Stimulated activated CD4-positive, alpha-beta T cell treated with anti-CD3 and anti-CD28 coated beads, Interleukin-4, amount 100 ng/mL, for 24 hours (primary cell): ENCODE measurements around the gene SERINC3.
"Not testable (repeated sequence)": the region's sequence is repeated elsewhere in the genome, so short reads cannot be mapped to it uniquely, and the experiment has no call there.

Experiments
- DNase-seq: peaks from one replicate; pipeline ENCODE4 v3.0.0-alpha.2; 2020

The SERINC3 gene

DNA sequence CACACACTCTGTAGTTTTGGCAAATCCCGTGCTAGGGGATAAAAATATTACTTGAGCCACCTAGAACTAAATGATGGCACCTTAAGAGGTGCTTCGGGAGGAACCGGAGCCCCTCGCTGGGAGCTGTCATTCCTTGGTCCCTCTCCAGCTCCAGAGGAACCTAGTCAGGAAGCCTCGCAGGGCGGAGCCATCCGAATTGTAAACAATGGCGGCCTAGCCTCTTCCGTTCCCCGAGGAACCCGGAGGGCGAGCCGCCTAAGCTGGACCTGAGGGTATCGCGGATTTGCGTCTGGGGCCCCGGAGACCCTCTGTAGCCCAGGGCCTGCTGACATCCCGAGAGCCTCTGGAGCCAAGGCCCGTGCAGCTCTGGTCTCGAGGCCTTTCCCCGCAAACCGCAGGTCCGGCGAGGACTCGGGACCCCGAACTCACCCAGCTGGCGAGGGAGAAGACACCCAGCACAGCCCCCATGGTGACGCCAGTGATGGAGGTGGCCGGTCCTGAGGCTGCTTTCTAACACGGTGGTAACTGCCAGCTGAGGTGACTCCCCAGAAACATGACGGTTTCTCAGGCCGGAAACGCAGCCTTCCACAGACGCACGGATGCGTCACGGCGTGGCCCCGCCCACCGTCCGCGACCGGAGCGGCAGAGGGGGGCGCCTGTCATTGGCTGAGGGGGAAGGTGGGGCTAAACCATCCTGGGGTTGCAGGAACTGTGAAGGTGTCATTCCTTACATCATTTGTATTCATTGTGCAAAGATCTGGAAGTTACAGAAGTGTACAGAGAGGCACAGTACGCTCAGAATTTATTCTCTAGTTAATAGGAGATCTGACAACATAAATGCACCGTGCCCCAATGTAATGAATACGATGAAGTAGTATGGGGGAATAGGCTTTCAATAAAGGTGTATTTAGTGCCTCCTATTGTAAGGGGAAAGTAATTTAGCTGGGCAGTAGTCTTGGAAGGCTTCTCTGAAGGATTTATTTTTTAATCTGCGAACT, at the start of gene SERINC3:
TSS of gene SERINC3 (minus strand) at position 587 of the 998 bp plus-strand sequence. CDS start at position 468, 119 bp downstream.
- peak; percentile 96 for DNase-seq

DNA sequence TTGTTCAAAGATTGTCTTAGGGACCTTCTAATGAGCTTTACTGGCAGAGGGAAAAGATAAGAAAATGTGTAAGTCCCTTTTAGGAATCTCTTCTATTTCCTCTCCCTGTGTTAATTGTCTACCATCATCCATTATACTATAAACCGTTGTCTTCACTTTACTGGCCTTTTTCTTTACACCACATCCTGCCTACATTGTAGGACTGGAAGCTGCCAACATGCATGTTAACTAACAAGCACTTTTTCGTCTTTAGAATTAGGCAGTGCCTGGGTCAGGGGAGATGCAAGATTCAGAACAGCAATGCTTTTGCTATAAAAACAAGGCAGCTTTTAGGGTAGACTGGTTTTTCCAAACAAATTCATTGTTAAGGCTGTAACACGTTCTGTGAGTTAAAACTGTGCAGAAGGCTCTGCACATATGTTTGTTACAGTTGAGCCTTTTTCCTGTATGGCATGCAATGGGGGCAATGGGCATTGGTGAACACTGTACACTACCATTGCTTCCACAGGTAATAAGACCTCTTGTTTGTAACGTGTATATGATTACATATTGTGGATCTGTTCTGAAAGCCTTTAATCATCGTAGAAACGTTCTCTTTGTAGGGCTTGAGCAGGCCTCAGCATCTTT, 49.6 kb upstream of the SERINC3 start:
- no peak for DNase-seq

DNA sequence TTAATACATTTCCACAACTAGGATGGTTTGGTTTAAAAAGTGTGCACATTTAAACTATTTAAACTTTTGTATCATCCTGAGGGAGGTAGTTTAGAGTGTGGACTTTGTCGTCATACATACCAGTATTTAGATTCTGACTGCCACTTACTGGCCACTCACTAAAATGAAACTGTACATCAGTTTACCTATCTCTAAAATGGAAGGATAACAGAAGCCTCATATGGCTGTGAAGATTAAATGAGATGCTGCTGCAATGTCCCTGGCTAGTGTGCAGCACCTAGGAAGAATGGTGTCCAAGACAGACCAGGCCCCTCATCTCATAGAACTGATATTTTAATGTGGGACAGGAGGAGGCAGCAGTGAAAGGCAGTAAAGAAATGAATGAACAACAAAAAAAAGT, 48.5 kb upstream of the SERINC3 start:
- DNase-seq, result no peak

DNA sequence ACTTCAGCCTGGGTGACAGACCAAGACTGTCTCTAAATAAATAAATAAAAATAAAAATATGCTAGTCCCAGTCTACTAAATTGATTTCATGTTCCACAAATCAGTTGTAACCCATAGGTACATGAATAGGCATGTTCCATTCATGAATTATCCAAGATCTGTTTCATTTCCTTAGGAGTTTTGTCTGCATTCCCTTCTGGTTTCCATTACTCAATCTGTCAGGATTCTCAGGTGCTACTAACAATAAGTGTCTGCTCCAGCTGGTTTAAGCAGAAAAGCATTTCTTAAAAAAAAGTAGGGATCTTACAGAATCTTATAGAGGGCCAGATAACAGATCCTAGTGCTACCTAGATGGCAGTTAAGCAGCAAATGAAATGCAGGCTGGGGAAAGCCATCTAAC, 44.9 kb upstream of the SERINC3 start:
- no peak for DNase-seq

DNA sequence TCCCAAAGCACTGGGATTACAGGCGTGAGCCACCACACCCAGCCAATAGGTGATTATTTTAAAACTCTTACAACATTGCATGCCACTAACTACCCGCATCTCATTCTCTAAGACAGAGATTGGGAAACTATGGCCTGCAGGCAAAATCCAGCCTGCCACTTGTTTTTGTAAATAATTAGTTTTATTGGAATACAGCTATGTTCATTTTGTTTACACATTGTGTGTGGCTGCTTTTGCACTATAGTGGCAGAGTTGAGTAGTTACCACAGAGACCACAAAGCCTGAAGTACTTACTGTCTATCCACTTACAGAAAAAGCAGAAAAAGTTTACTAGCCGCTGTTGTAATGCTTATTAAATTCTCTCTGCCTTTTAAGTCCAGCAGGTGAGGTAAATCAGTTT, 44.1 kb upstream of the SERINC3 start:
- DNase-seq, result no peak

DNA sequence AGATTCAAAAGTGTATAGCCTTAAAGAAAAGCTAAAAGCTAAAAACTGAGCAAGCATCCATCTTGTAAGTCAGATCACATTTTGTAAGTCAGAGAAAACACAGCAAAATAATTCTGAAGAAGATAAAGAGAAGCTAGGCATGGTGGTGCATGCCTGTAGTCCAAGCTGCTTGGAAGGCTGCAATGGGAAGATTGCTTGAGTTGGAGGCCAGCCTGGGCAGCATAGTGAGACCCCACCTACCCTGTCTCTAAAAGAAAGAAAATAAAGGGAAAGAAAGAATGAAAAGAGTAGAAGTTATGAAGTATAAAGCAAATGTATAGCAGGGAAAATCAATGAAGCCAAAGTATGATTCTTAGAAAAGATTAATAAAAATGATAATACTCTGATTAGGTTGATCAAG, 40.0 kb upstream of the SERINC3 start:
- DNase-seq, result no peak

DNA sequence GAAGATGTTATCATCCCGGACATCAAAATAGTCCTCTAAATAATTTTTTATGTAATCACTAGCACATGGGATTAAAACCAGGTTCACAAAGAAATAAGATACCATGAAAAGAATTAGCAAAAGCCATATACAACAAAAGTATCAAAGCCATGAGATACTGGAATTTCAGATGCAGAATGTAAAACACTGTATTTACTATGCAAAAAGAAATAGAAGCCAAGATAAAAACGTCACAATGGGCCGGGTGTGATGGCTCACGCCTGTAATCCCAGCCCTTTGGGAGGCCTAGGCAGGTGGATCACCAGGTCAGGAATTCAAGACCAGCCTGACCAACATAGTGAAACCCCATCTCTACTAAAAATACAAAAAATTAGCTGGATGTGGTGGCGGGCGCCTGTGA, 38.9 kb upstream of the SERINC3 start:
- not testable (repeated sequence) for DNase-seq

DNA sequence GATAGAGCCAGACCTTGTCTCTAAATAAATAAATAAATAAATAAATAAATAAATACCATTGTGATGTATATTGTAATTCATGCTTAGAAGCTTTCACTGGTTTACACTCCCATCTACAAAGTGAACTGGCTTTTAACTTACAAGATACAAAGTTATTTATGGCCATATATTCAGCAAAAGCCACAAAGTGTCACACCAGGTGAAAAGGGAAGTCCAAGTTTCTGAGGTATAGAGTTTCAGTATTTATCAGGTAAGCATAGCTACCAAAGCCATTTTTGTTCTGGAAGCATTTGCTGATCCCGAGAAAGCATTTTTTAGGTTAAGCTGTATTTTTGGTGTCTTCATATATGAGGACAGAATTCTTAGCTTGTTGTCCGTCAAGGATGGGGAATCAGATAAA, 38.4 kb upstream of the SERINC3 start:
- DNase-seq, result no peak

DNA sequence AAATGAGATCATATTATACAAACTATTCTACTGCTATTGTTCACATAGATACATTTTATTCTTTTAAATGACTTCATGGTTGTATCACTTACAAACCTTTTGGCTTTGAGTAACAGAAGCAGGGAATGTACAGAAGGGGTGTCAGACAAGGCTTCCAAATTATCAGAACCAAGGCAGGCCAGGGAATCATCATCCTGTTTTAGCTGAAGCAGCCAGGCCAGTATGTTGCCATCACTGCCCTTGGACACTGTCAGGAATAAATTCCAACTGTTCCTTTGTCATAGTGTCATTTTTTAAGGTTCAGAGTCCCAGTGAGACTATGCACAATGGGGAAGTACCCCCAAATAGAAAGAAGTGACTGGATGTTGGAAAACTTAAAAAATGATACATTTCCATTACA, 37.4 kb upstream of the SERINC3 start:
- DNase-seq, result no peak

DNA sequence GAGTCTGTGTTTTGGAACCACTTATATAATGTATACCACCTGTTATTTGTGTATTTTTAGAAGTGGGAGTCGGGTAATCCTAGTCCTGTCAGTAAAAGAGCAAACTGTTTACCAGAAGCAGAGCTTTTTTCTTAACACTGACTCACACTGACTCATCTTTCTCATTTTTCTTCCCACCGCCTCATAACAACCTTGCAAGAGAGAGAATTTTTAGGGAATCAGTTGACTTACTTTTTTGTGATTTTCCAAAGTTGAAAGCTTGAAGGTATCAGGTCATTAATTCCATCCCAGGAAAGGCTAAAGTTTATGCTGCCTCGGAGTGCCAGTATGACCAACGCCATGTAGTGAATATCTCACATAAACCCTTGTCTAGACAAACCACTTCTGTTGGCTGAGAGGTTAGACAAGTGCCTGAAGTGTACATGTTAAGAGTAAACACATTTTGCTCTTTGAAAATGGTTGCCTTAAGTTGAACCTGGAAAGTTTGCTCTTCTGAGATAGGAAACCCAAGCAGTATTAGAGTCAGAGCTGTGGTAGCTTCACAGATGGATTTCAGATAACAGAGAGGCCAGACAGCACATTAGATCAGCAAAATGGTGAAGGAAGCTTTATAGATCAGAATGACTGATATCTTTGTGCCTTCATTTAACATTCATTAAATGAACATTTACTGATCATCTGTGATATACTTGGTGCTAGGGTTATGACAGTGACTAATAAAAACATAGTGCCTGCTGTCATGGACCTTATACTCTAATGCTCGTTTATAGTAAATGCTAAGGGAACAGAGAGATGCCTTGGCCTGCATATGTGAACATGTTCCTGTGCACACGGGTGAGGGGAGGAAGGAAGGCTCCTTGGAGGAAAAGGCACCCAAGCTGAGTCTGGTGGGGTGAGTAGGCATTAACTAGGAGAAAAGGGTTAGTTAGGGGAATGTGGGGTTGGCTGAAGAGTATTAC, 31.4 kb upstream of the SERINC3 start:
- no peak for DNase-seq

DNA sequence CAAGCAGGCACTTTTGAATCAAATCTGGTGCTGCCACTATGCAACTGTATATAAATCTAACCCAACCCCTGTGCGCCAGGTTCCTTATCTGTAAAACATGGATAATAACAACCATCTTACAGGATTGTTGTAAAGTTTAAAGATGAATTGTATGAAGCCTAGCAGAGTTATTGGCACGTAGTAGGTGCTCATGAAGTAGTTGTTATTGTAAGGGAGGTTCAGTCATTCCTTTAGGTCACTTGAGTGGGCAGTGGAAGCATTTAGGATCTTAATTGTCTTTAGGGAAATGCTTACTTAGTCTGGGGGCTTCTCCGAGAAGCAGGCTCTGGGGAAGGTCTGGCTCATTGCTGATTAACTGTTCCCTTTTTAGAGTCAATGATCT, 30.7 kb upstream of the SERINC3 start:
- no peak for DNase-seq

DNA sequence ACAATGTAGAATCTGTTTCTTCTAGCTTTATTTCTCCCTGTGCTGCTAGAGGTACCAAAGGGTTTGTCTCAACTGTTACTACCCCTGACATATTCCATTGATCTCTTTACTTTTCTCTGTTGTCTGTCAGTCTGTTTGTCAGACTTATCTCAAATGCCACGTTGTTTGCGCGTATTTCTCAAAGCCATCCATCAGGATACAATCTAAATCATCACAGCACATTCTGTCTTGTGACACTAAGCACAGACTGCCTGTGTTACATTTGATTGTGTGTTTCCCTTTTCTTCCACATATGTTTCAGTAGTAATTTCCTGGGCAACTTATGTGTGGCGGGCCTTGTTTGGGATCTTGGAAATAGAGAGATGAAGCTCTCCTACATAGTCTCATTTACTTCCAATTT, 30.2 kb upstream of the SERINC3 start:
- no peak for DNase-seq

DNA sequence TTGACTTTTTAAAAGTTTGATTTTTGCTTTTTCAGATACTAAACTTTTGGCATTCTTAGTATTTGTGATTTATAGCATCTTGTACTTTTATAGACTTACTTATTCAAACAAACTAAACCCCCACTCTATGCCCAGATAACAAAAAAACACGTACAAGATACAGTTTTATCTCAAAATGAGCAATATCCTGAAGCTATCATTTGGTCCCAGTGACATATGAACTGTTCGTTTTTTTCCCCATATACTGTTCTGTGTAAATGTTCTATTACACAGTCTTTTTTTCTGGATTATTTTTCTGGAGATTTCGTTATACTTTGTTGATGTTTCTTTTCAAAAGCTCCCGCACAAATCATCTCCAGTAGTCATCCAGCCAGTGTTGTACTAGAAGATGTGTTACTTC, 27.3 kb upstream of the SERINC3 start:
- no peak for DNase-seq

DNA sequence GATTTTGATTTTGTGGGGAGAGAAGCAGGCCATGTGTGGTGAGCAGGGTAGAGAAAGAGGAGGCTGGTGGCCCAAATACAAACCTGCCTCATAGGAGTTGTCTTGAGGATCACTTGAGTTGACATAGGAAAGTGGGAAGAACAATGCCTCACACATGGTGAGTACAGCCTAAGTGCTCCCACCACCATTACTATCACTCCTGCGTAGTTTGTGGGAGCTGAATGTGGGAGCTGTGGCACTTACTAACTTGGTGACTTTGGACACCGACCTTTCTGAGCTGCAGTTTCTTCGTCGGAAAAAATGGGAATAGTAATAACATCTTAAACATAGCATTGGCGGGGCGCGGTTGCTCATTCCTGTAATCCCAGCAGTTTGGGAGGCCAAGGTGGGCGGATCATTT, 25.5 kb upstream of the SERINC3 start:
- DNase-seq, result no peak

DNA sequence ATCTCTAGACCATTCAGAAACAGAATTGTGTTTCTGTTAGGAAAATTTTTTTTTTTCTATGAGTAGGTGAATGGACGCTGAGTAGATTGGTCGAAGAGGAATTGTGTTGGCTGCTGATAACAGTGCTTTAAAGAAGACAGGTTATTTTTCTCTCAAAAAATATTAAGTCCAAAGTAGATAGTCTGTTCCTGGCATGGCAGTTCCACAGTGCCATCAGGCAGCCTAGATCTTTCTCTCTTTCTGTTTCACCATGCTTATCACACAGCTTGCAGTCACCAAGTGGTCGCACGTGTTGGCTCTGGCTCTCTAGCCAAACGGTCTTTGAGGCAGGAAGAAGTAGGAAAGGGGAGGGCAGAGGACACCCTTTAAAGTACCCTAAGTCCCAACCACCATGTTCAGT, 22.4 kb upstream of the SERINC3 start:
- no peak for DNase-seq

DNA sequence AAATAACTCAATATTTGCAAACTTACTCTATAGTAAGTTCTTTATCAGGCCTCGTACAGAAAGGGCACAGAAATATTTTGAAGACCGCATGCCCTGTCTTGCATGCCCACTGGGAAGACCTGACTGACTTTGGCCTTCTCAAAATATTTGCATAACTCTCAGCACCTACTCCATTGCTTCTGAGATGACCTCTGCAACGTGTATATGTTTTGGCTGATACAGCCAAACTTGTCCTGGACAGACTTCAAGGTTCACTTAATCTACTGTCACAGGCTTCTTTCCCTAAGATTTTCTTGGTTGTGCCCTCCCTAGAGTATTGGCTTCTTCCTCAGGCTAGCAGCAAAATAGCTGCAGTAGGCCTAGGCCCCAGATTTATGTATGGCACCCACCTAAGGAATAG, 21.5 kb upstream of the SERINC3 start:
- no peak for DNase-seq

DNA sequence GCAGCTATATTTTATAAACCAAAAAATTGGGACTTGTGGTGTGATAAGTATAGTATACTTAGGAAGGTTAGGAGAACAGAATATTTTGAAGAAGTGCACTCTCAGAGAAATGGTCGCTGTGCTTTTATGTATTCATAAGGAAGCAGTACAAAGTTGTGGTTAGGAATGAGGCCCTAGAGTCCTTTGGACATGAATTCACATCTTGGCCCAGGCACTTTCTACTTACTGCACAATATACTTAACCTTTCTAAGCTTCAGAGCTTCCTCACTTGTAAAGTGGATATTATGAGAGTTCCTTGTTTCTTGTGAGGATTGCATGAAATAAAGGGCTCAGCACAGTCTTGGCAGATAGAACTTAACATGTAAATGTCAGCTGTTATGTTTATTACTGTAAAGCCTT, 21.0 kb upstream of the SERINC3 start:
- no peak for DNase-seq

DNA sequence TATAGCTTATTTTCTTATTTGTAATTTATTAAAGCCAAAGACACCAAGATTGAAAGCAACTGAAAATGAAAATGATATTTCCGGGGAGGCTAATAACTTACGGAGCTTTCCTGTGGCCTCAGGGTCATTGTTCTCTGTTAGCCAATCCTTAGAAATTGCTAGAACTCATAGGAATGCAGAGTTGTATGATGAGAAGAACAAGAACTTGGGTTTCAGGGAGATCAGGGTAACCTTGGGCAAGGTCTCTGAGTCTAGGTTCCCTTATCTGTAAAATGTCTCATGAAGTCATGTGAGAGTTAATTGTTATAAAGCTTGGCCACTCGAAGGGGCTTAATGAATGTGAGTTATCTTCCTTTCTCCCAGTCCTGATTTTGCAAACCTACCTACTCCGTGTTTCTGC, 20.1 kb upstream of the SERINC3 start:
- DNase-seq, result no peak

DNA sequence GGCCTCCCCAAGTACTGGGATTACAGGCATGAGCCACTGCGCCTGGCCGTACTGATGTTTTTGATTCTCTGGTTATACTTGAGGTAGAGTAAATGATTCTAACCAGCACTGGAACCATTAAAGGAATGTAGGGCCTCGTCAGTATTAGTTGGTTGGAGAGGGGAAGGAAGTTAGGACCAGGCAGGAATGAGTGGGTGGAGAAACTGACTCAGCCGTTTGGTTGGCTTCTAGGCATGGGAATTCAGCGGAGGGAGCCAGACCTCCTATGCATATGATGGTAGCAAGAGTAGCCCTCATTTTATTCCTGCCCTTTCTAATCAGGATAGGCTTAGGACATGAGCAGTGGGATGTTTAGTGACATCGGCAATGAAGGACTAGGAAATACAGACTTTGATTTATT, 19.0 kb upstream of the SERINC3 start:
- no peak for DNase-seq

DNA sequence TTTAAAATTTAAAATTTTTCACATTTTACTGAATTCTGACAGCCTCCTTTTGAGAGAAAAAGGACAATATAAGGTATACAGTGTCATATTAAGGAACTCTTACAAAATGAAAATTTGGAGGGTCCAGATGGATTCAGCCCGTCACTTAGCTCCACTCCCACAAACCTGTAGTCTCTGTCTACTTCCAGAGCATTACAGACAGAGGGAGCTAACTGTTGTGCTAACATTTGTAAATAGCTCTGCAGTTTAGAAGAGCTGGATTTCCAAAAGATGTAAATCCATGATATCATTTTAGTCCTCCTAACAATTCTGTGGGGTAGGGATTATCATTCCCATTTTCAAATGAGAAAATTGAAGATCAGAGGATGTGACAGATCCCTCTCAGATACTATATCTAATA, 16.1 kb upstream of the SERINC3 start:
- DNase-seq, result no peak

DNA sequence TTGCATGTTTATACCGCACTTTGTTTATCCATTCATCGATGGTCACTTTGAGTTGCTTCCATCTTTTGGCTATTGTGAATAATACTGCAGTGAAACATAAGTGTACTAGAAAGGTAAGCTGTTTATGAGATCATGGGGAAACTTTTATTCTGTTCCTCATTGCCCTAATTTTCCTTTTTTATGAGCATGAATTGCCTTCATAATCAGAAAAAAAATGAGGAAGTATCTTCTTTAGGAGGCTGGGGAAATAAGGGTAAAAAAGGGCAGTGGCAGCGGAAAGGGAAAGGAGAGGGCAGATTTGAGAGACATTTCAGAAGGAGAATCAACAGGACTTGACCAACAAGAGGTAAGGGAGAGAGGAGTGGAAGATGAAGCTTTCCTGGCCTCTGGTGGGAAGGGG, 14.3 kb upstream of the SERINC3 start:
- DNase-seq, result no peak

DNA sequence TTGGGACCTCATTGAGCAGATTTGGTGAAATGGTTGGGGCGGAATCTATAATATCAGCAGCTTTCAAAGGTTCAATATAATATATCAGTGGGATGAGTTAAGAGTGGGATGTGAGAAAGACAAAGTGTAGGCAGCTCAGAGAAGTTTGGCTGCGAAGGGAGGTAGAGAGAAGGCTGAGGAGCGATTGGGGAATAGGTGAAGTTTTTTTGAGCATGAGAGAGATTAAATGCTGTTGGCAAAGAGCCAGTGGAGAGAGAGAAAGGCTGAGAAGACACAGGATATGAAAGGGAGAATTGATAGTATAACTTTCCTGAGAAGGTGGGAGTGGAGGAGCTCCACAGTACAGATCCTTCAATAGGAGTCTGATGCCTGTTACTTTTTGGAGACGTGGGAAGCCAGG, 12.1 kb upstream of the SERINC3 start:
- DNase-seq, result no peak

DNA sequence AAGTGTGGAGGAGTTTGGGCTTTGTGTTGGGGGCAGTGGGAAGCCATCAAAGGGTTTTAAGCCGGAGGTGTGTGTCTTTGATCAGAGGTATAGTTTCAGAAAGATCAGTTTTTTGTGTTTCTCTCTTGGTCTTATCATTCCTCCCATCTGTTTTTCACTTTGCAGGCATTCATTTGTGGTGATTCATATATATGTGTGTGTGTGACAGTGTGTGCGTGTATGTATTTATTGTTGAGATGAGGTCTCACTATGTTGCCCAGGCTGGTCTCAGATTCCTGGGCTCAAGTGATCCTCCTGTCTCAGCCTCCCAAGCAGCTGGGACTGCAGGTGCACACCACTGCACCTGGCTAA, 11.1 kb upstream of the SERINC3 start:
- DNase-seq, result no peak
